ENCODE results near the gene C16orf74. TPM values are rescaled to one million over a fixed set of nuclear protein-coding genes. Genes with fewer than 3 reads are reported as not detected.

The C16orf74 gene
- total RNA-seq, 1 donor from 2014 or later, result 0.95 TPM

- DNase-seq (ENCODE audit: missing footprints) (no peak), ATAC-seq (no peak)
- intact Hi-C loops (cut with DNase I), result no loop called here
Observed at GRCh38 chr16:85708338-85708737, 42.6 kb downstream of the C16orf74 start.

- ATAC-seq (no peak), DNase-seq (ENCODE audit: missing footprints) (no peak)
- intact Hi-C loops (cut with DNase I), result no loop called here
Observed at GRCh38 chr16:85707528-85708095, 43.3 kb downstream of the C16orf74 start.

DNA sequence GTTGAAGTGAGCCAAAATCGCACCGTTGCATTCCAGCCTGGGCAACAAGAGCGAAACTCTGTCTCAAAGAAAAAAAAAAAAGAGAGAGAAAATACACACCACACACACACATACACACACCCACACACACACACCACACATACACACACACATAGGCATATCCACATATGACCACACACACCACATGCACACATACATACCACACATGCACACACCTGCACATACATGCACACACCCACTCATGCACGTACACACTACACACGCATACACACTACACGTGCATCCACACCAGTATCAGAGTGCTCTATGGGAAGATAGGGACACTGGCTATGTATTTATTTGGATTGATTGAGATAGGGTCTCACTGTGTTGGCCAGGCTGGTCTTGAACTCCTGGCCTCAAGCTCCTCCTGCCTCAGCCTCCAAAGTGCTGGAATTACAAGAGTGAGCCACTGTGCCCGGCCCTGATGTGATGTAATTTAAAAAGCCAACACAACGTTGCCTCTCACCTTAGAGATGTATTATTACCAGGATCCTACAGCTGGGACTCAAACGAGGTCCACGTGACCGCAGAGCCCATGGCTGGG lies 44.4 kb downstream of the C16orf74 start:
- intact Hi-C loops (cut with DNase I), result no loop called here
- DNase-seq (ENCODE audit: missing footprints) (no peak), ATAC-seq (no peak)

DNA sequence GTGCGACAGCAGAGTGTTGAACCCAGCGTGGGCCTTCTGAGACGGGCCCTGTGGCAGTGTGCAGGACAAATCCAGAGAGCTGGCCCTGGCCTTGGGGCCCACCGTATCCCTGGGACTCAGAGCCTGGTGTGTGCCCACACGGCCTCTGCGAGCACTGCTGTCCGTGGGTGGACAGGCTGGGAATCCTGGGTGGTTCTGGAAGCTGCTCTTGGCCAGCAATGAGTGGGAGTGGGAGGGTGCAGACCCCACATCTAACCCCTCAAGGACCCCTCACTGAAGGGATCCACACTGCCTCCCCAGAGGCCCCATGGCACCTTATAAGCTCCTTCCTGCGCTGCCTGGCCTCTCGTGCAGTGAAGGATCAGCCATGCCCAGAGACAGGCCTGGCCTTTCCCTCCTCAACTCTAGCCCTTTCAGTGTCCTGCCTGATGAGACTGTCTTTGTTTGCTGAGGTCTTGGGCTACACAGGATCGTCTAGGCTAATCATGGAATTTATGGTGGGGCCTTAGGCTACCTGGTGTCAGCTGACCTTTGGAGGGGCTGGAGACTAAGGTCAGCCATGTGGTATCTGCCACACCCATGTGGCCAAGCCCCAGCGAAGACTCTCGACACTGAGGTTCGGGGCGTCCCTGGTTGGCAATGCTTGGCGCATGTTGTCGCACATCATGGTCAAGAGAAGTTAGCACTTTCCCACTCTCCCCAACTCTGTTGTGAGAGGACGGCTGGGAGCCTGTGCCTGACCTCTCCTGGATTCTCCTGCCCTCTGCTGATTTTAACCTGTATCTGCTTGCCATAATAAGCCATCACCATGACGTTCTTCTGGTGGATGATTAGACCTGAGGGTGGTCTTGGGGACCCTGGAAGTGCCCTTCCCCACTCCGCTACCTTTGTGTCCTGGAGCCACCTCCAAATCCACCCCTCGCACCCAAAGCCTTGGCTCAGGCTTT lies 45.7 kb downstream of the C16orf74 start:
- DNase-seq (ENCODE audit: missing footprints), result peak; percentile 23
- no peak for ATAC-seq
- intact Hi-C loops (cut with DNase I), result no loop called here

- DNase-seq (ENCODE audit: missing footprints), result peak; percentile 55
- ATAC-seq, result no peak
- intact Hi-C loops (cut with DNase I), result no loop called here
Observed at GRCh38 chr16:85704011-85704410, 46.9 kb downstream of the C16orf74 start.

DNA sequence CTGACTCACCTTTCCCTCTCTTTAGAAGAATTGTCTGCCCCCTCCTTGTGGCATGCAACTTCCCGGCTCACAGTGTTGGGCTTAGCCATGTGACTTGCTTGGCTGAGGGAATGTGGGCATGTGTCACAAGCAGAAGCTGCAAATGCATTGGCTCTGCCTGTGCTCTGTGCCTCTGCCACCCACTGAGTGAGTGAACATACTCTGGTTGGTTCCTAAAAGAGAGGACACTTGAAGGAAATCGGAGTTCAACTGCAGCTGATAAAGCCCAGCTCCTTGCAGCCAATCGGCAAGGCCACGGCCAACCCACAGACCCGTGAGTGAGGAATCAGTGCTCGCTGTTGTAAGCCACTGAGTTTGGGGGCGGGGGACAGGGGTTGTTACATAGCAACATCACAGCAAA lies 51.3 kb downstream of the C16orf74 start:
- peak; percentile 85 for ATAC-seq
- no peak for DNase-seq (ENCODE audit: missing footprints)
- intact Hi-C loops (cut with DNase I), result no loop called here

DNA sequence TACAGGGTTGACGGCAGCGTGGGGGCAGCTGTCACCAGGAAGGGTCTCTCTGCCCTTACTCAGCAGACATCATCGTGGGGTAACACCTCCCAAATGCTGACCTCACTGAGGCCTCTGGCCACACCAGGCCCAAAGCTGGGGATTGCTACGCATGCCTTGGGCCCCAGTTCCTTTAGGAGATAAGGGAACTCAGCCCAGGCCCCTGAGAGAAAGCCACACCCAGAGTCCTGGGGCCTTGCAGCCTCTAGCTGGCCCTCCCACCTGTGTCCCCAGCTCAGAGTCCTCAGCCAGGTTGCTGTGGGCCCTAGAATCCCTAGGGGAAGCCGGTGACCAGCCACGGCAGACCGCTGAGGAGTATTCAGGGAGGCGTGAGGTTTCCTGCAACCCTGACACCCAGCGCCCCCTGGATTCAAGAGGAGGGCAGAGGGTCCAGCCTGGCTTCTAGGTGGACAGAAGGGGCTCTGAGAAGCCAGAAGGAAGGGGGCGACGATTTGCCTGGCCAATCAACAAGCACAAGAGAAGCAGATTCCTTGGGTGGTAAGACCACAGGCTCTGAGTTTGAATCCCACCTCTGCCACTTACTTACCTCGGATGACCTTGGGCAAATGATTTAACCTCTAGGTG lies 51.8 kb downstream of the C16orf74 start:
- ATAC-seq (no peak), DNase-seq (ENCODE audit: missing footprints) (no peak)
- intact Hi-C loops (cut with DNase I), result no loop called here

DNA sequence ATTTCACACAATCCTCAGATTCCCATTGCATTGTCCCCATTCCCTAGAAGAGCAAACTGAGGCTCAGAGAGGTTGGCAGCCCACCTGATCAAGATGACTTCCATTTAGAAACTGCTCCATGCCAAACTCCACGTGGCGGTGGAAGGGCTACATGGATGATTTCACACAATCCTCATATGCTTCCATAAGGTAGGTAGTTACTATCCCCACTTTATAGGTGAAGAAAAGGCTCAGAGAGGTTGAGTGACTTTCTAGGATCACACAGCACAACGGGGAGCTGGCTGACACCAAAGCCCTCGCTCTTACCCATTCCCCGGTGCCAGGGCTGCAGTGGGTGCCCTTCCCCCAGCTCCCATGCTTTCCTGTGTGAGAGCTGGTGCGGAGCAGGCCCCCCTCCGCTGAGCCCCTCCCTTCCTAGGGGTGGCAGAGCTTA lies 52.4 kb downstream of the C16orf74 start:
- ATAC-seq (no peak), DNase-seq (ENCODE audit: missing footprints) (no peak)
- intact Hi-C loops (cut with DNase I), result no loop called here

- ATAC-seq (no peak), DNase-seq (ENCODE audit: missing footprints) (no peak)
- intact Hi-C loops (cut with DNase I), result no loop called here
Observed at GRCh38 chr16:85697431-85697830, 53.5 kb downstream of the C16orf74 start.

DNA sequence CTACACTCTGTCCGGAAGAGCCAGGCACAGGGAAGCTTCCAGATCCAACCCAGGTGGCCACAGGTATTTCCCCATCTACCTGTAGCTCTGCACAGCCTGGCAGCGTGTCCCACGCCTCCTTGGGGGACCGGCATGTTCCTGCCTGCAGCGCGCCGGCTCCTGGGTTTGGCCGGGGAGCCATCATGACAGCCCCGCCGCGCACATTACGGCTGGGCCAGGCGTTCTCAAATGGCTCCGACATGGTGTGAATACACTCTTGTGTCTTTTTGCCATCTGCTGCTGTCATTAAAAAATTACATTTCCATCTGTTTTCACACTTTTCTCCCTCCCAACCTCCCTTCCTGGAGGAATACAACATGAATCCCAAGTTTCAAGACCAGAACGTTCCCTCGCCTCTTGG lies 54.1 kb downstream of the C16orf74 start:
- intact Hi-C loops (cut with DNase I), result no loop called here
- no peak for DNase-seq (ENCODE audit: missing footprints)
- no peak for ATAC-seq

- intact Hi-C loops (cut with DNase I), result no loop called here
- ATAC-seq, result no peak
- DNase-seq (ENCODE audit: missing footprints), result no peak
Observed at GRCh38 chr16:85695196-85696128, 55.4 kb downstream of the C16orf74 start.

DNA sequence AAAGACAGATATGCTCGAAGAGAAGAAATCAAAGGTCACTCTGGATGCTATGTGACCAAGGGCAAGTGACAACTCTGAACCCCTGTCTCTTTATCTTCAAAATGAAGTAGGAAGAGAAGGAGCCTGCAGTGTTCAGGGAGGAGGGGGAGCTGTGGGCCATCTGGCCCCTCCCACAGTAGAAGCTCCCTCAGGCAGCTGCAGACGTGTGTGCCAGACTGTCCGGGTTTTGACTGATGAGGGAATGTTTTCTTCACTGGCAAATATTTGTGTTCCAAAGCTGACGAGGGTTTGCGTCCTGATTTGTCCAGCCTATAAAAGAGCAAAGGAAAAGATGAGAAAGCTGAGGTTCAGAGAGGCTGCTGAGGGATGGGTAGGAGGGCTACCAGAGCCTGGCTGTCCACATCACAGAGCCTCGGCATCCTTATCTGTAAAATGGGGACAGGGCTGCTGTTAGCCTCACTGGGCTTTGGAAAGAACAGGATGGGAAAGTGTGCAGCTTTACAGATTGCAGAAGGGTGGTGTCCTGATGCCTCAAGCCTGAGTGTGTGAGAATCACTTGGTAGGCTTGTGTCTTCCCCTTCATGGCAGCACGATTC lies 60.3 kb downstream of the C16orf74 start:
- ATAC-seq (no peak), DNase-seq (ENCODE audit: missing footprints) (no peak)
- intact Hi-C loops (cut with DNase I), result no loop called here

- DNase-seq (ENCODE audit: missing footprints), result no peak
Observed at GRCh38 chr16:85689950-85690320, 61.0 kb downstream of the C16orf74 start.

DNA sequence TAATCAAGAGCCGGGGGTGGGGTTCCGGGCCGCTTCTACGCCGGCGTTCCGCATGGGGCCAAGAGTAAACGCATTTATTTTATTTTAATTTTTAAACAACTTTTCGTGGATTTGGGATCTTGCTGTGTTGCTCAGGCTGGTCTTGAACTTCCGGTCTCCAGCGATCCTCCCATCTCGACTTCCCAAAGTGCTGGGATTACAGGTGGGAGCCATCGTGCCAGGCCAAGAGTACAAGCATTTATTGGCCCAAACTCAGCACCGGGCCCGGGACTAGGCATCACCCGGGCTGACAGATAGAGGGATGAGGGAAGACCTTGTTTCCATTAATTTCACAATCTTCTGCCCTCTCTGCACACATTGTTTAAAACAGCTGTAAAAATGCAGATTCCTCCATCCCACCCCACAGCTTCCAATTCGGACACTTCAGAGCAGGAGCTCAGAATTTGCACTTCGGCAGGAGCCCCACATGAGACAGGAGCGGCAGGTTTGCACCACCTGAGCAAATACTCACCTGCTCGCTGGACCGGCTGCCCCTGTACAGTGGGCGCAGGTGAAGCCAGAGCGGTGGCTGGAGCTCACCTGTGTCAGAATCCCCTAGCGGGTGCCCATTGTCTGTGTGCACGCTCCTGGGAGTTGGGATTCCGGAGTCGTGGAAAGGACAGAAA lies 61.5 kb downstream of the C16orf74 start:
- intact Hi-C loops (cut with DNase I), result no loop called here
- DNase-seq (ENCODE audit: missing footprints), result no peak
- ATAC-seq, result no peak

More at GRCh38 chr16:85689950-85690320, 61.0 kb downstream of the C16orf74 start:
- ATAC-seq, result no peak
- intact Hi-C loops (cut with DNase I), result no loop called here

GRCh38 chr16:85688586-85689284 lies 62.2 kb downstream of the C16orf74 start, which contains the start of gene GINS2:
GINS2 (minus strand) TSS chr16:85688954; CDS start chr16:85688898, 56 bp downstream.
- DNase-seq (ENCODE audit: missing footprints) (peak; percentile 96), ATAC-seq (peak; percentile 100)
- intact Hi-C loops (cut with DNase I), result no loop called here

GRCh38 chr16:85687651-85688471 lies 63.0 kb downstream of the C16orf74 start:
- no peak for ATAC-seq
- intact Hi-C loops (cut with DNase I), result no loop called here
- no peak for DNase-seq (ENCODE audit: missing footprints)

Measured in Right ventricle myocardium inferior (tissue), 1 donor.